Right ventricle myocardium superior (tissue), 1 donor: ENCODE measurements around the gene PSD2. TPM values are rescaled to one million over a fixed set of nuclear protein-coding genes. Genes with fewer than 3 reads are reported as not detected.
A peak's percentile ranks its signal among the peaks of the same experiment; 100 is the strongest.

Source experiments
- ATAC-seq: fragments of 200-7000 bp; cut with Tn5 transposase; one replicate; pipeline ENCODE4 v1.9.1; 2020; ENCODE audit warnings: mild to moderate bottlenecking; ENCODE audit not compliant: poor library complexity
- DNase-seq: peaks from one replicate; pipeline ENCODE4 v3.0.0-alpha.2; 2020
- intact Hi-C: fragments of 100-400 bp; cut with DNase I; formaldehyde crosslinking; loops from one replicate; pipeline ENCODE4 v1.11.2; 2022
- total RNA-seq: library from RNA; stranded (reverse); fragmentation: NEBNext Ultra II Directional; extraction: Animal tissue kit (Norgen Biotek cat#: 25700); gene quantifications from one replicate; pipeline ENCODE4 v1.2.1, GENCODE V29; 2021
- donor health status: DM: no; HTN: yes; CAD: no; lungs with severe emphysema.

PSD2 gene
- total RNA-seq, 1 donor from 2014 or later = not detected

DNA sequence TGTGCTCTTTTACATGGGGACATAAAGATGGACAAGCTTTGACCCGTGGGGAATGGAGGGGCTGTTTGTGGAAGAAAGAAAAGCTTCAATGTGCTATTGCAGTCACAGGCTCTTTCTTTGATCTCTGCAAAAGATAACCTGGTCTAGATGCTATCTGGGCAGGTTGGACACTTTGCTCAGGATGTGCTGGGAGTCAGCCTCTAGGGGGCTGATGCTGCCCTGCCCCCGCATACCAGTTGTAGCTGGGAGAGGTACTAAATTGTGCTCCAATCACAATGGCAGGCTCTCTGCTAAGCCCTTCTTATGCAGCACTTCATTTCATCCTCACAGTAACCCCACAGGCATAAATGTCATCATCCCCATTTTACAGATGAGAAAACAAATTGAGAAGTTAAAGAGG is 67.2 kb downstream of the PSD2 start:
- intact Hi-C loops = loop anchor here (5.0 kb wide), 2 partner anchors 76 to 104 kb away; no protein-coding TSS in a partner anchor
- DNase-seq = no peak
- ATAC-seq = no peak

DNA sequence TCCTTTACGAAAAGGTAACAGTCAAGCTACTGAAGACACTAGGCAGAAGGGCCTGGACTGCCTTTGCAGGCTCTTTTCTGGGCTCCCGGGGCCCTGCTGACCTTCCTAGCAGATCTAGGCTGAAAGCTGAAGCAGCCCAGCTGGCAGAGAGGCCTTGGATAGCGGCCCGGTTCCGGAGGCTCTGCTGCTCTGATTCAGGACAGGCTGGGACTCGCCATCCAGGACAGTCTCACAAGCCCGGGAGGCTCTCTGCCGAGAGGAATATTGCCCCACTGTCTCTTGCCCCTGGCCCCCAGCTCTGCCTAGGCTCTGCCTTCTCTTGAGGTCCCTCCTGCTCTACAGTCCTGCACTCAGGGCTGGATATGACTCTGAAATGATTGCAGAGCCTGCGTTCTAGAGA is 67.8 kb downstream of the PSD2 start:
- intact Hi-C loops = loop anchor here (5.0 kb wide), 2 partner anchors 76 to 104 kb away; no protein-coding TSS in a partner anchor
- DNase-seq (peak; percentile 90), ATAC-seq (peak; percentile 93)

DNA sequence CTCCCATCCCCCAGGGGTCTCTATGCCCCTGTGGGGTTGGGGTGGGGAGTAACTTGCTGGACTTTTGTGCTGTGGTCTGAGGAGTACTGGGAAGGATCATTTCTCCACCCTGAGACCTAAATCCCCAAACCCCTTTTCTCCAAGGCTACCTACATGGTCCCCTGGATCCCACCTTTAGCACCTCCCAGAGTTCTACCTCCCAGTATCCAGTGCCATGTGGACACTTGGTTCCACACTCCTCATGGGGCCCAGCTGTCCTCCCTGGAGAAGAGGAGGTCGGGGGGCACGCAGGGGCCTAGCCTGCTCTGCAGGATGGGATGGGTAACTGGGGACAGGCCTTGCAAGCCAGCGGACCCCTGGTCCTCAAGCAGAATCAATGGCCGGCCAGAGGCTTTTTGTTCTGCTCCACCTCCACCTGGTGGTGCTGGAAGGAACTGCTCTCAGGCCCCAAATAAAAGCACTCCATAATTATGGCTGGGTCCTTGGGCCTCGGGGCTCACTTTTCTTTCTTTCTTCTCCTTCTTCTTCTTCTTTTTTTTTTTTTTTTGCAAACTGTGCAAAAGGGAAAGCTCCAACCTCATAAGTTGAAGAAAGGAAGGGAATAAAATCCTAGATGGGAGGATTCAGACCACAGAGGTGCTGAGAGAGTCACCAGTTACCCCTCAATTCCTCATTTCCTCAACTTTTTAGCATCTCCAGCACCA is 68.4 kb downstream of the PSD2 start:
- ATAC-seq (peak; percentile 87), DNase-seq (peak; percentile 61)
- intact Hi-C loops = loop anchor here (5.0 kb wide), 2 partner anchors 77 to 103 kb away; no protein-coding TSS in a partner anchor

DNA sequence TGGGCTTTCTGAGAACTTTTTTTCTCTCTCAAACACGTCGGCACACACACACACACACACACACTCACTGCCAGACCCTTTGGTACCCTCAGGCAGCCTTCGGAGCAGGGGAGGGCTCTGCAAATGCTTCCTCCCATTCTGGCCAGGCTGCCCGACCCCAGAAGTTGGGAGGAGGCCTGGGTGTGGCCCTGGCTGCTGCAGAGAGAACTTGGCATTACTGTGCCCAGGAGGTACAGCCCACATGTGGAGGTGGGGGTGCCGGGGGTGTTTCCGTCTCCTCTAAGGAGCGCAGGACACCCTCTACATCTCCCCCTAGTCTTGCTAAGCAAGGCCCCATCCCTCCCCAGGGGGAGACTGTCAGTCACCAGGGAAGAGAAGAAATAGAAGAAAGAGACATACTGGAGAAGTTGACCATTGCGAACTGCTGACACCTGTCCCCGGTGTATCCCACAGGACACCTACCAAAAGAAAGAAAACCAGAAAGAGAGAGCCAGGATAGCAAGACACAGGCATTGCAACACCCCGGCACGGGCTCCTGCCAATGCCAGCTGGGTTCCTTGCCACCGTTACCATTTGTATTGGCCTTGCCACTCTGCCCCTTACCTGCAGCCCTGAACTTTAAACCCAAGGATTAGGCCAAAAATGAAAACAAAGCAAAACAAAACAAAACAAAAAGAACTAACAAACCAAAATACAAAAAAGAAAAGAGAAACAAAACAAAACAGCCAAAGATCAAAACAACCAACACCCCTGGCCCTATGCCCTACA is 69.3 kb downstream of the PSD2 start:
- intact Hi-C loops = loop anchor here (5.0 kb wide), 2 partner anchors 78 to 102 kb away; no protein-coding TSS in a partner anchor
- DNase-seq = peak; percentile 17
- no peak for ATAC-seq

DNA sequence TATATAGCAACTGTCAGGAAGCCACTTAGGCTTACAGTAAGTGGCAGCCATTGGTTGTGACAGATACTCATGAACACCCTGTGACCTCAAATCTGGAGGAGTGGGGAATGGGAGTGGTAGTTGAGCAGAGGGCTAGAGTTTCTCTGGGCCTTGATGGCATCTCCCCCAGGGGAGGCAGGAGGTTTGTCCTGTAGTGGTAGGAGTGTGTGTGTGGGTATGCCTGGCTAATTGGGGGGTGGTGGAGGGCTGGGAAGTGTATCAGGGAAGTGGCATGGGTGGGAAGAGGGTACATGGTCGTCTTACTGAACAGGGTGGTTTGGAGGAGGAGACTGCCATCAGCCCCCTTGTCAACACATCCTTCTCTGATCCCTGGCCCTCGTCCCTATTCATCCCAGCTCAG is 71.5 kb downstream of the PSD2 start:
- intact Hi-C loops = no loop called here
- no peak for ATAC-seq
- no peak for DNase-seq

DNA sequence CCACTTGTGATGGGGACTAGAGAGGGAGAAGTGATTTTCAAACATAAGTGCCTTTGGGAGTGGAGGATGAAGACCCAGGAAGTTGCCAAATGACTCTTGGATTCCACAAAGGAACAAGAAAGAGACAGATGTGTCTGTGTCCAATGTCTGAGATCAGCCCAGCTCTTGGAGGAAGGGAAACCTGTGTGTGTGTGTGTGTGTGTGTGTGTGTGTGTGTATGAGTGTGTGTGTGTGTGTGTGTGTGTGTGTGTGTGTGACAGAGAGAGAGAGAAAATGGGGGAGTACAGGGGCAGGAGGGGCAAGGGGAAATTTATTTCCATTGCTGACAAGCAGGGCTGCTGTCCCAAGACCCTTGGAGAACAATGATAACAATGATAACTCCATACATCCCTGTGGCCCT is 72.0 kb downstream of the PSD2 start:
- DNase-seq (no peak), ATAC-seq (no peak)
- intact Hi-C loops = no loop called here

DNA sequence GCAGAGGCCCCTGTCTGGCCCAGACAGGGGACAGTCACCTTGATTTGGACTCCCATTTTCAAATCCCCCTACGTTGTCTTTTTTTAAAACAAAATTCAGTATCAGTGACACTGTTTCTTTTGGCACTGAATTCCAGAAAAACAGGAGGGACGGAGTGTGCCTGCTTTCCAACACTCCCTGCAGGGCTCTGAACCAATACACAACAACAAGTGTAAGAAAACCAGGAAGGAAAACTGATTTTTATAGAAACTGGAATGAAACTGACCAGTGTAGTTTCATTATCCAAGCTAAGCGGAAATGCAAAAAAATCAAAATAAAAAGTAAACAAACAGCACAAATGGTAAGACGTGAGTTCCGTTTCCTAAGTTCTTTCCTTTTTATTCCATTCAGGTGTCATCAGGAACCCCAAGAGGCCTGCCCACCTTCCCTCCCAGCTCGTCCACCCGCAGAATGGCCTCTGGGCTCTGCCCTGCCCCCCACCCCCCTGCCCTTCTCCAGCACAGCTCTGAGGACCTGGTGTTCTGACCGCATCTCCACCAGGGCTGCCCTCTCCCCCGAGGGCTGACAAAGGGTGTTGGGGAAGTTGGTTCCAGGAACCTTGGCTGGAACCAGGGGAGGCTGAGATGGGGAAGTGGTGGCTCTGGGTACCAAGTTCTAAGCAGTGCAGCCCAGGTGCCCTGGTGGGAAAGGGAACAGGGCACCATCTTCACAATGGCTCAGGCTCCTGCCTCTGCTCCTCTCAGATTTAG is 73.6 kb downstream of the PSD2 start:
- ATAC-seq (no peak), DNase-seq (peak; percentile 23)
- intact Hi-C loops = no loop called here

DNA sequence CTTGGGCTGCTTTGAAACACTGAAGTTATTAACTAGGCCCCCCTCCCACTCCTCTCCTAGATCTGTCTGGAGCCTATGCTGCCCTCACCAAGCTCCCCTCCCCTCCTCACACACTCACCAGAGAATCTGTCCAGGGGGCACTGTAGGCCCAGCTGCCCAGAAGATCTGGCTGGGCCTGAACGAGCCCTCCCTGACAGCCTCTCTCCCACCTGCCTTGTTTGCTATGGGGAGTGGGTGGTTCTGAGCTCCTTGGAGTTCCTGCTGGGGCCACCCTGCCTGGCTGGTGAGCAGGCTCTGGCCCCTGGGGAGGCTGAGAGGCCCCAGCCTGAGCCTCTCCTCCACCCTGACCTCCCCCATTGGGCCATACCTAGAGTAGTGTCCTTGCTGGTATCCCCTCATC is 75.1 kb downstream of the PSD2 start:
- no peak for DNase-seq
- intact Hi-C loops = no loop called here
- no peak for ATAC-seq

DNA sequence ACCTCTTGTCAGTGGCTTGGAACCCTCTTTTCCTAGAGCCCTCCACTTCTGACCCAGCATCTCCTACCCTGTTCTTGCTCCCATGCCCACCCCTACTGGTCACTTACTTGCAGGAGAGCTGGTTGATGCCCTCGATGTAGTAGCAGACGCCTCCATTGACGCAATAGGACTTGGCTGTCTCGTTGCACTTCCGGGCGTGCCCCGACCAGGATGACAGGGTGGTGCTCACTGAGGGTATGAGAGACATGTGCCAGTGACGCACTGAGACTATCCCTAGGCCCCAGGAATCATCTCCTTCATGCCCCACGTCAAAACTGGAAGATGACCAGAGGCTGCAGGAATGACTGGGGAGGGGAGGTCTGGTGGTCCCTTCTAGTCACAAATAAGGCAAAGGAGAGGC is 76.0 kb downstream of the PSD2 start:
- intact Hi-C loops = no loop called here
- DNase-seq = no peak
- ATAC-seq = no peak

DNA sequence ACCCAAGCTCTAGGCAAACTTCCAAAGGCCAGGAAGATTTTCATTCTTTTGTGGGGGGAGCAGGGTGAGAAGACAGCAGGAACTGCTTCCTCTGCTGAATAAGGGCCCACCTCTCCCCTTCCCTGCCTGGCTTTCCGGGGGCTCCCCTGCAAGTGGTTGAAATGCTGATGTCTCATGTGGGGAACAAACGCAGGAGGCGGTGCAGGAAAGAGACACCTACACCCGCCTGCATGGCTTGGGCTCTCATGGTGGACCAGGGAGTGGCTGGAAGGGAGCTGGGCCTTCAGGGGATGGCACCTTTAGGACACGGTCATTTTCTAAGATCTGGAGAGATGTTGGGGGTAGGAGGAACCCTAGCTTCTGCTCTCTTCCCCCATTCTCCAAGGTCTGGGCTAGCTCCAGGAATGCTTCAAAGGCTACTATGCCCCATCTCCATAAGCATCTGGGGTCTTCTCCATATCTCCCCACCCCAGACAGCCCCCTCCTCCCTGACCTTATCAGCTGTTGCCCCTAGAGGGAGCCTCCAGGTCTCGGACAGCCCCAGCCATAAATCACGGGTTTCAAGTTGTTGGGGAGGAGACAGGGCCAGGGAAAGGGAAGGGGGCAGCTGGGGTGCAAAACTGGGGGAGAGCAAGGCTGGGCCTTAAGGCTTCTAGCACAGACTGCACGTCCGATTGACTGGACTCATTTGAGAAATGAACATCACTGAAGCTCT is 76.6 kb downstream of the PSD2 start:
- peak; percentile 27 for DNase-seq

DNA sequence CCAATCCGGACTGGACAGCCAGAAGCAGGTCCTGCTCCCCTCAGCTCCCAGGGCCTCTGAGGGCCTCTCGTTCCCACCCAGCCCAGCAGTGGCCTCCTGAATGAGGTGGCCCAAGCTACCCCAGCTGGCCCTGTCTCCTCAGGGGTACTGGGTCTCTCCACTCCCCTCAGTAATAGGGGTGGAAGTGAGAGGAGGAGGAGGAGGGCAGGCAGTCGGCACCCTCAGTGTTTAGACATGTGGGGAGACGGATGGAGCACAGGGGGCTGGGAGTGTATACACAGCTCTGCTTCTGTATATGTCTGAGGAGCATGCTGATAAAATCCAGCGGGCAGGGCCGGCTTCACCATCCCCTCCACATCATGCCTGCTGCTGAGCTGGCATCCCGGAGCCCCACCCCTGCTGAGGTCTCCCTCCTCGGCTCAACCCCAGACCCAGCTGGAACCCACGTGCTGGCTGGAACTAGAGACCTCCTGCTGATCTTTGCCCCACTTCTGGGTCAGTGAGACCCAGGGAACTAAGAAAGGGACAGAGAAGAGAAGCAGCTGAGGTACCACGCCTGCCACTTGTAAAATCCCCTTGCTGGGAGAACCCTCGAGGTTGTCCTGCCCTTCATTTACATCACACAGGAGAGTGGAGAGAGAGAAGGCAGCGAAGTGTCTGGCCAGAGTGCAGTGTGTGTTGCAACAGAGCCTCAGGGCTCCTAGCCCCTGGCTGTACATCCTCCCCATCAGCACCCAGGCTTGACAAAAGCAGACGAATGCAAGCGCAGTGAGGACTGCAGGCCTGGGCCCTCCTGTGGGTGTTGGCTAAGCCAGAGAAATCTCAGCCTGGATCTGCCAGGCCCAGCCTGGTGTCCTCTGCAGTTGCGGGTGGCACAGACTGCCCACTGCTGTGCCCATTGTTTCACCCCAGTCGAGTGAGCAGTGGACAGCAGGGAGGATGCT is 77.5 kb downstream of the PSD2 start:
- intact Hi-C loops = no loop called here
- ATAC-seq (no peak), DNase-seq (peak; percentile 26)

More for the DNA sequence above, 76.6 kb downstream of the PSD2 start:
- no peak for ATAC-seq
- intact Hi-C loops = no loop called here

DNA sequence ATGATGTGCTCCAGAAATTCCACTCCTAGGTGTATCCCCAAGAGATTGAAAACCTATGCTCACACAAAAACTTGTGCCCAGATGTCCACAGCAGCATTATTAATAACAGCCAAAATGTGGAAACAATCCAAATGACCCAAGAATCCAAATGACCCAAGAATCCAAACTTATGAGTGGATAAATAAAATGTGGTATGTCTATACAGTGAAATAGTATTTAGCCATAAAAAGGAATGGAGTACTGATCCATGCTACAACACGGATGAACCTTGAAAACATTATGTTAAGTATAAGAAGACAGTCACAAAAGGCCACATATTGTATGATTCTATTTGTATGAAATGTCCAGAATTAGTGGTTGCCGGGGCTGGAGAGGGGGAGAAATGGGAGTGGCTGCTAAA is 80.3 kb downstream of the PSD2 start:
- DNase-seq (no peak), ATAC-seq (no peak)
- intact Hi-C loops = no loop called here

DNA sequence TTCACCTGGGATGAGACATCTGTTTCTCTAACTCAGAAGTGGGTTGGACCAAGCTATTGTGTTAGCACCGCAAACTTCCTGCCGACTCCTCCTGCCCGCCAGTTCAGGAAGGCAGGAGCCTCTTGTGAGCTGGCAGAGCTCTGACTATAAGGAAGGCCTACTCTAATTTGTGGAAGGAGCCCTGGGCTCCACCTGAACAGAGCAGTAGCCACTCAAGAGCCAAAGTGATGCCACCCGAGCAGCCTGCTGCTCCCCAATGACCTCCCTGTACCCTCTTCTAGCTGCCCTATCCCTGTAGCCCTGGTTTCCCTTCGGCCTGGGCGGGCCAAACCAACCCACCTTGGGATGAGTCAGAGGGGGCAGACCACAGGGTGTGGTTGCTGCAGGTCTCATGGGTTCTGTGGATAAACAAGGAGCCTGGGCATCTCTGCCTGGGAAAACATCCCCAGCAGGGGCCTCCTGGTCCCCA is 81.6 kb downstream of the PSD2 start:
- ATAC-seq (no peak), DNase-seq (no peak)
- intact Hi-C loops = no loop called here

DNA sequence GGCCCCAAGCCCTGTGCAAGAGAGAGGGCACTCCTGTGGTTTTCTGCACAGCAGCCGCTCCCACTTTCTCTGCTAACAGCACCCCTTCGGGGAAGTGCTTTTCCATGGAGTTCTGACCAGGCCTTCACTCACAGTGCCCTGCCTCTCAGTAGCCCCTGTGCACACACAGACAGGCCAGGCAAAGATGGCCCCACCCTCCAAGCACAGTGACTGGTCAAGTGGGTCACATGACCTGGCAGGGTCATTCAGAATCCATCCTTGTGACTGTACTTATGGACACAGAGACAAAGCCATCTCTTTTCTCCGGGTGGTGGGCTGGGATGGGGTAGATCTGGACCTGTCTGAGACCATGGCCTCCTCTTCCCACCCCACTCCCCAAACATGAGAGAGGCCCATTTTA is 82.5 kb downstream of the PSD2 start:
- intact Hi-C loops = no loop called here
- DNase-seq = no peak
- no peak for ATAC-seq

DNA sequence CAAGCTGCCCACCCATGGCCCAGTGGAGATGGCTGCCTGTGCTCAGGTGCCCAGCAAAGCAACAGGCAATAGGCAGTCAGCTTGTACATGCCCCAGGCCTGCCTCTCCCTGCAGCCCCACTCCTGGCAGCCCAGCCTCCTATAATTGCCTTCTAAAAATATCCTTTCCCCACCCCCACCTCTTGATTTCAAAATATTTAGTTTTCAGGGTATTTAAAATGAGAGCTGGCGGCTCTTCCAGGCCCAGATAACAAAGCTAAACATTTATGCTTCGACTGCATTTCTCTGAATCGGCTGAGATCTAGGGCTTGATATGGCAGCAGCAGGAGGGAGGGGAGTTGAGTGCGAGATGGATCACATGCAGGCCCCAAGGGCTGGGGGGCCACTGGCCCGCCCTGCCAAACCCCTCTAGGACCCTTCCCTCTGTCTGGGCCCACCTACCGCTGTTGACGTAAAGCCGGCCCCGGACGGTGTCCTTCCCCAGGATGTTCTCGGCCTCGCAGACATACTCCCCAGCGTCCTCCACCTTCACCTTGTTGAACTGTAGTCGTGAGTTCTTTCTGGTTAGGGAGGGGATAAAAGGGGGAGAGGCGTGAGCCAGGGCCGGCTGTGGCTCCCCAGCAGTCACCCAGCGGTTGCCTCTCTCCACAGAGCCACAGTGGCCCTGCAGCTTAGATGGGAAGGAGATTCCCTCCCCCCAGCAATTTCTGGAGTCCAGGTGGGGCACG is 85.0 kb downstream of the PSD2 start:
- intact Hi-C loops = no loop called here
- ATAC-seq (no peak), DNase-seq (no peak)

DNA sequence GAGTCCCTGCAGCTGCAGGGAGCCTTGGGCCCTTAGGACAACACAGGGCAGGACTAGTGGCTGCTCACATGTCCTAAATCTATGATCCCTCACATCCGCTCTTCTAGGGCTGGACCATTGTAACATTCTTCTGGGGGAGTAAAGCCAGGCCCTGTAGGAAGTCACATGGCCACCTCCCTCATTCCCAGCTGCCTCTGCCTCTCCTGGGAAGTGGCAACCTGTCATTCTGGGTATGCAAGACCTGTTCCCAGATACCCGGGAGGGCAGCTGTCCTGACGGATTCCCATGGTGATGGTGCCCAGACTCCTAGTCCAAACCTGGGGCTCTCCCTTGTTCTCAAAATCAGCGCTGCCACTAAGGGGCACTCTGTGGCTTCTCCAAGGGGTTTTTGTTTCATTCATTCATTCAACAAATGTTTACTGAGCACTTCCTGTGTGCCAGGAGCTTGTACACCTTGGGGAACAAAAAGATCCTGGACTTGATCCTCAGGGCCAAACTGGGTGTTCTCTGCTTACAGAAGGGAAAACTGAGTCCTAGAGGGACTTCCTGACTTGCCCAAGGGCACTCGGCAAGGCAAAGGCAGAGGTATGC is 85.6 kb downstream of the PSD2 start:
- intact Hi-C loops = no loop called here
- no peak for ATAC-seq
- no peak for DNase-seq

DNA sequence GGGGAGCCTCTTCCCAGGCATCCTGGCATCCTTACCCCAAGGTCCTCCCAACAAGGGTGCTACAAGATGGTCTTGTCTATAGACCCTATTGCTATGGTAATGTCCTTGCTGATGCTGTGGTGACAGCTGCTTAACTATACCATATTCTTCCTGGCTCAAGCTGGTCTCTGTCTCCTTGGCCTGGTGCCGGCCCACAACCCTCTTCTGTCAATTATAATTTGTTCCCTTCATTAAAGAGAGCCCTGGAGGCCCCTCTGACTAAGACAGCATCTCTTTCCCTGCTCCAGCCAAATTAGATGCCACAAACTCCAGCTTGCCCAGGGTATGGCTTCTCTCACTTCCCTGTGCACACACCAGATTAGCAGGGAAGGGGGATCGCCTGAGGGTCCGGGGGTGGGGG is 86.7 kb downstream of the PSD2 start:
- DNase-seq (no peak), ATAC-seq (no peak)
- intact Hi-C loops = no loop called here
